HL-60/S4 (cell line): ENCODE measurements around the gene MXRA5.
"Not testable (repeated sequence)": the region's sequence is repeated elsewhere in the genome, so short reads cannot be mapped to it uniquely, and the experiment has no call there.

ENCODE experiments used
- in situ Hi-C: fragments of 300-500 bp; cut with MboI; formaldehyde crosslinking; loops from 2 replicates; pipeline ENCODE4 v1.14.3; 2022; ENCODE audit warnings: low sequenced_read_pairs

MXRA5 gene

DNA sequence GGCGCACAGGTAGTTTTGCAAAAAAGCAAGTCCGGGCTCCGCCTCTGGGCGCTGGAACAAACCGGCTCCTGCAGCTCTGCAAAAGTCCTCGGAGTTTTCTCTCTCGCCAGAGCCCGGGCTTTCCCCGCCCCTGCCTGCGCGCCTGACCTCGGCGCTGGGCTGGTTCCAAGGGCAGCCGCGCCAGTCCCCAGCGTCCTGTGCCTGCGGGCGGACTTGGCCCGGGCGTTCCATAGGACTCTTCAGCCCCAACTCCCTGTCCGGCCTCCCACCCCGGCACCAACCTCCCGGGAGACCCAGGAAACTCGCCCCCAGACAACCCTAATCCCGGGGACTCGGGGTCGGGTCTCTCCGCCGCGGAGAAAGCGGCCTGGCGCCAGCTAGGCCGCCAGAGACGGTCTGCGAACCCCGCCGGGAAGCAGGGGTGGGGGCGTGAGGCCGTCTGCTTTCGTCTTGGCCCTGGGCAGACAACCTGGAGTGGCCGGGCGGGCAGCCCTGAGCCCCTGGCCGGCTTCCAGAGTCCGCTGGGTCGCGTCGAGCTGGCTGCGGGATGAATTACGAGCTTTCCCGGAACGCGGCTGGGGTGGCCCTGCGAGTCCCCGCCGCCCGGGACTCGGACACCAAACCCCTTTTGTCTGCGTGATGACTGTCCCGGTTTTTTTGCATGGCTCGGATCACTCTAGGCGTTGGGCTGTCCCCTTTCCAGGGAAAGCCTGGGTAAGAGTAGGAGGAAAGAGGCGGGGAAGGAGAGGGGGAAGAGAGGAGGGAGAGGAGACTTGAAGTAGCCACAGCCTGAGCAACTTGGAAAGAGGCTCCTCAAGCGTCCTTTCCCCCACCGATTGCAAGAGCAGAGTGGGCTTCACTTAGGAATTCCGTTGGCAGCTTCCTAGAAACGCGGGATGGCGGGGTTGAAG is 916 bp downstream of the MXRA5 start:
- in situ Hi-C loops = no loop called here

DNA sequence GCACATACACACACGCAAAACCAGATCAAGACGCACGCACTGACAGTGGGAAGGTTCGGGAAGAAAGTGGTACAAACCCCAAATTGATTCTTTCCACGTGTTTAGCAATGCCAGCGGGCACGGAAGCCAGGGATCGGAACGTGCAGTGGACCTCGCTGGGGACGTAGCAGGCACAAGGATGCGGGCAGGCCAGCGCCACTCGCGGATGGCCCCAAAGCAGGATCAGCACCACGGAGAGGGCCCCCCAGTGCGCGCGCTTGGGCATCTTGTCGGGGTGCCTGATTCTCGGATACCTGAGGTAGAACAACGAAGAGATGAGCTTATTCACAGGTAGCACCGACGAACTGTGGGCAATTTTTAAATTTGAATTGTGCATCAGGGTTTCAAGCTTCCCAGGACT is 2.9 kb downstream of the MXRA5 start:
- in situ Hi-C loops = not testable (repeated sequence)

DNA sequence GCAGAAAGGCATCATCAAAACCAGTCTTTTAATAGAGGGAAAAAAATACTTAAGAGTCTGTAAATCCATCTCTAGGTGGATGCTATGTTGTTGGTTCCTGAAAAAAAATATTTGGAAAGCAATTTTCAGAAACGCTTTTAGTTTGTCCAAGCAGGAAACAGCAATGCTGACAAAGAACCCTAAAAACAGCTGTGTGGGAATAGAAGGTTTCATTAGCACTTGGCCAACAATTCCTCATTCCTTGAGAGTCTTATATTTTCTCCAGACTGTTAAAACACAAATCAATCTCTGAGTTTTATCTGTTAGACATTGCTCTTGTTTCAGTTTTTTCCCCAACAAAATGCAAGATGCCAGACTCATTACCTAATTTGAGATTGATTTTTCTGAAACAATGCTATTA is 6.4 kb downstream of the MXRA5 start:
- in situ Hi-C loops = no loop called here

DNA sequence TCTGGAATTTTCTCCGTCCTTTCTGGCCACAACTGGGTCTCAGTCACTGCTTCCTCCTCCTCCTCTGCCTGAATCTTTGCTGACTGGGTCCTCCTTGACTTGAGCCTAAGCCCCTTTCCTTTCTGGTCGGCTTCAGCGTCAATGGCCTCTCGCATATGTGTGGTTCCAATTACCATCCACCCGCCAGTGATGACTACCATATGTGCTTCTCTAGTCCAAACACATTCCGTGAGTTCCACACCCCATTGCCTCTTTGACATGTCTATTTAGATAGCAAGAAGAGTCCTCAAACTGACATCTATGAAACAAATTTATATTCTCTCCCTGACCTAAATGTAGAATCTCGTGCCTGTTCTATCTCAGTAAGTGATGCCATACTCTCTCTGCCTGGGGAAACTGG is 19.8 kb downstream of the MXRA5 start:
- in situ Hi-C loops = no loop called here

DNA sequence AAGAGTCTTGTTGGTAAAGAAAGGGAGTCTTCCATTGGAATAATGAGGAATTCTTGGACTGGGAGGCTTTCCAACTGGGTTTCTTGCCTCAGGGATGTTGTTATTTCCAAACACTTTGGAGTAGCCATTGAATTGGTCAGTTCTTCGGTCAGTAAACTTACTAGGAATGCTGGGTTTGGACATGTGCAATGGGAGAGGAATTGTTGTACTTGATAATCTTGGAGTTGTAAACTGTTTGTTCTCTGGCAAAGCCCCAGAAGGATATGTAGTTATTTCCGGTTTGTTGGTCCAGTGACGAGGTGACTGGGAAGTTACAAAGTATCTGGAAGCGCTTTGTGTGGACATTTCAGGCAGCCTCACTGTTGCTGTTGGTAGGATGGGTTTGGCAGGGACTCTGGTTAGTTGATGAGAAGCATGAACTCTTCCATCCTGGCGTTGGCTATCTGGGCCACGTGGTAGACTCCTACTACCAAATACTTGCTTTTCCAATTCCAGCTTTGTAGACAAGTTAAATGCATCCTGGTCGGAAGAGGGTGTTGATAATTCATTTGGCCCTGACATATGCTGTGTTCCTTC is 25.9 kb downstream of the MXRA5 start:
- in situ Hi-C loops = no loop called here

DNA sequence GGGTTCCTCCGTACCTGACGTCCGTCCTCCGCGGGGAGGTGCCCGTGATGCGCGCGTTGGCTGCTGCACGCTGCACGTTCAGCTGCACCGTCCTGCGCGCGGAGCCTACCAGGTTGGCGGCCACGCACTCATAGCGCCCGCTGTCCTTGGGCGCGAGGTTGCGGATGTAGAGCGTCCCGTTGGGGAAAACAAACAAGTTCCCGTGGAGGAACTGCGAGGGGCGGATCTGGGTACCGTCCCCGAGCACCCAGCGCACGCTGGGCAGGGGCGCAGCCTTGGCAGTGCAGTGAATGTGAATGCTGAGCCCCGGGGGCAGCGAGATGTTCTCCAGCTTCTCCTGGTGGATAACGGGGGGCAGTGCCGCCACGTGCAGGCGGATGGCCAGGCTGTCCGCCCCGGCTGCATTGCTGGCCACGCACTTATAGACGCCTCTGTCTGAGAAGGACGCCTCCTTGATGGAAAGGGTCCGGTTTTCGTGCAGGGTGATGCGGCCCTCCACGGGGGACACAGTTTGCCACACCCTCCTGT is 29.2 kb downstream of the MXRA5 start:
- in situ Hi-C loops = no loop called here

DNA sequence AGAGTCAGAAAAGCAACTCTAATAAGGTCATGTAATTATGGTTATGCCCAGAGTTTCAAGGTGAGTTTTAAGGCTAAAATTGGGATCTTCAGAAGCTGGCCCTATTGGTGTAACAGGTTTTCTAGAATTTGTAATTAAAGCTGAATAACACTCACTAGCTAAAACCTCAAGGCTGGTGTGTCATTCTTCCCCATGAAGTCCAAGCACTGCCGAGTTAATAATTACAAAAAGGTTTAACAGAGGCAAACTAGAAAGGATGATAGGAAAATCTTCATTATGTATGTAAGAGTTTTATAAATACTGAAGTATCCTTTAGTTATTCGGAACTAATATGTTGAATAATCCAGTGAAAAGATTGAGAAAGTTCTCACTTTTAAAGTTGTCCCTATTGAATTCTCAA is 34.3 kb downstream of the MXRA5 start:
- in situ Hi-C loops = no loop called here

DNA sequence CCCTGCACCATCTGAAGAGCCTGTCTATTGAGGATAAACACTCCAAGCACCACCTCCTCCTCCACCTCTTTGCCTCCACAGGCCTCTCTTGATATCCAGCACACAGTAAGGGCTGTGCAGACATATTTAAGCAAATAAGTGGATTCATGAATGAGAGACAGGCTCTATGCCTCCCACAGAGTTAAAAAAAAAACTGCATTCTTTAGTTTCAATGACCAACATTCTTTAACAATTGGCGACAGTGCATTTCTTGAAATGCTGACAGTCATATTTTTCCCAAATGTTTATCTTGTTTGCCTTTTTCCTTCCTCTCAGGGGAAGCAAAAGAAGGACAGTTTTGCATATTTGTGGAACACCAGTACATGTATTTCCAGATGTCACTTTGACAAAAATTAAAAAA is 38.6 kb downstream of the MXRA5 start:
- in situ Hi-C loops = no loop called here

DNA sequence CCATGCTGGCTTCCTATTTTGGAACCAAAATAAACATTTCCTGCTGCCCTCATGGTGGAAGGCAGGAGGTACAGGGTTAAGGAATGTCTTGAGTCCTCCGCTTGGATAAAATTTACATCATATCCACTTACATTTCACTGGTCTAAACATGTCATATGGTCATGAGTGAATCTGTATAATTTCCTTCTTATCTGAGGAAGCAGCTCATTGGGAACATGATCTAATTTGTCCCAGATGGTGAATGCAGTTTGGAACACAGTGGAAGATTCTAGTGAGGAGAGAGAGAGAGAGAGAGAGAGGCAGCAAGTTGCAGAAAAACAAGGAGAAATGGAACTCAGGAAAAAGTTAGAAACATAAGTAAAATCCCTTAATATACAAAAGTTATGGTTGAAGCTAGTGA is 46.8 kb downstream of the MXRA5 start:
- in situ Hi-C loops = no loop called here

DNA sequence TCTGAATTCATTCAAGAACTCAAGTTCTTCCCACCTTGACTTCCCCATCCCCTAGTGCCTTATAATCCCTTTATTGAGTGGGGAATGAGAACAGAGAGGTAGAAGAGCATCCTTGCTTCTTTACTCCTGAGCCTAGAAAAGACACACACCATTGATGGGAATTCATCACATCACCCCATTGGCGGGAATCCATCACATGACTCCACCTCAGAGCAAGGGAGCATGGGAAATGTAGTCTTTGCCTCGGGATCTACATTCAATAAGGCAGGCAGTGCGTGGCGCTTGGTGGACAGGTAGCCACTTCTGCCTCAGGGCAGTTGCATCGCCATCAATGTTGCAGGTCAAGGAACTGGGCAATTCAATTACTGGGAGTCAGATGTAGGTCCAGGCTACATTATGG is 50.7 kb downstream of the MXRA5 start:
- in situ Hi-C loops = no loop called here

DNA sequence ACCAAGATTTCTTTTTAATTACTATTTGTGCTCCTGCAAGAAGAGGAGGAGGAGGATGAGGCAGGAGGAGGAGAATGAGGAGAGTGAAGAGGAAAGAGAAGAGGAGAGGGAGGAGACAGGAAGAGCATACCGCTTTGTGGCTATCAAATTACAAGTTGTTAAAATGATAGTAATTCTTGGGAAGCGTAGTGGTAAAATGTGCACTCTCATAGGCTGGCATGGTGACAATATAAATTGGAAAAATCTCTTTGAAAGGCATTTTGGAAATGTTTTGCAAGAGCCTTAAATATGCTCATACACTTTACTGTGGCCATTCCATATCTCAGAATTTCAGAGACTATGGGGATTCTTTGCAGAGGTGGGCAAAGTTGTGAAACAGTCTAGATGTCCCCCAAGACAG is 53.2 kb downstream of the MXRA5 start:
- in situ Hi-C loops = no loop called here

DNA sequence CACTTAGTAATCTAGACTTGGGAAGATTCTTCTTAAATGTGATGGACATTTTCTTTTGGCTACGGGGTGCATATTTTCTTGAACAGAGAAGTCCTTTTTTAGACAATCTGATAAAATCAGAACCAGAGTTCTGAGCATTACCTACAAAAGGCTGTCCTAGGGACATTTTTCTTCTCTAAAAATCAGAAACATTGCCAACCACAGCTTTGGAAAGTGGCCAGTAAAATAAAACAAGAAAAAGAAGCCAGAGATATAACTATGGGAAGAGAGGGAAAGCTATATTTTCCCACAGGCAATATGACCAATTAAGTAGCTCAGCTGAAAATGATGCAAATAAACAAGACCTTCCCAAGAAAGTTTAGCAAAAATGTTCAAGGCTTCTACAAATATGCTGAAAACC is 55.9 kb downstream of the MXRA5 start:
- in situ Hi-C loops = no loop called here

DNA sequence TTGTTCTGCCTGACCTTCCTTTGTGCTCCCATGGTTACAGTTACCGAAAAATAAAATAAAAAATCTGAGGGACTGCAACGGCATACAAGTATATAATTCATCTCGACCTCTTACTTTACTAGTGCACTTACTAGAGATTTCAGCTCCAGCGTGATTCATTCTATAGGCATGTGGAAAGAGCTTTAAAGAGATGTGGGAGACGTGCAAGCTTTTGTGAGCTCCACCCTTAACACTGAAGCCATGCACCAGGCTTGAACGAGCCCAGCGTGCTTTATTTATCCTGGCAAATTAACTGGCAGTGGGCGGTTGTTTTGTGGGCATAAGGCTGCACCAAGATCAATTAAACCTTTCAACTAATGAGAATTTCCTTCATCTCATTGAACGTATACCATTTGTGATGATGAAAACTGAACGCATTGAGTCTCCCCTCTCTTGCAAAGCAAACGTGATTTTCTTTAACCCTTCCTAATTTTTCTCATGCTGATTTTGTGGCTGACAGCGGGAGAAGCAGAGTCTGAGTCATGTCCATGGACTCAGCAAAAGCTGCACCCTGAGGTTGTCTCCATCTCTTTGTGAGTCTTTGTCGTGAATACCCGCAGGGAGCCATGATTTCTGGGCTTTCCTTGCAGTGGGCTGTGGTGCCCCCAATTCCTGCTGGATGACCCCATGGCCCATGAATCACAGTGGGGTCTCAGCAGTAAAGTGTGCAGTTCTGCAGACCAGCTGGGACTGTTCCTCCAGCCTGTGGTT is 60.1 kb downstream of the MXRA5 start:
- in situ Hi-C loops = no loop called here

DNA sequence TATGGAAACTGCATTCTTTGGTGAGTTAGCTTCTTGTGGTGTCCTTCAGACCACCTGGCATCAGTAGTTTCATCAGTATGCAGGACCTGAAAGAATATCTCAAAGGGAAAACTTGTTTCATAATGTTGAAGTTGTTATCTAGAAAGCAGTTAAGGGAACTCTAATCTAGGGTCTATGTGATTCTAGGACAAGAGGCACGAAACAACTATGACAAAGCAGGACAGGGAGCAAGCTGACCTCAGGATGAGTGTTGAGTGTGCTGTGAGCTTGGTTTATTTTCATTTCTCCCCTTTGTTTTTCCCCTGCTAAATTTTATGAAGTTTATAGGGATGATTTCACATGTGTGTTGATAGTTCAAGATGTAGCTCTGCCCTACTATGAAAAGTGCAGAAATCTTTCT is 65.7 kb downstream of the MXRA5 start:
- in situ Hi-C loops = no loop called here

DNA sequence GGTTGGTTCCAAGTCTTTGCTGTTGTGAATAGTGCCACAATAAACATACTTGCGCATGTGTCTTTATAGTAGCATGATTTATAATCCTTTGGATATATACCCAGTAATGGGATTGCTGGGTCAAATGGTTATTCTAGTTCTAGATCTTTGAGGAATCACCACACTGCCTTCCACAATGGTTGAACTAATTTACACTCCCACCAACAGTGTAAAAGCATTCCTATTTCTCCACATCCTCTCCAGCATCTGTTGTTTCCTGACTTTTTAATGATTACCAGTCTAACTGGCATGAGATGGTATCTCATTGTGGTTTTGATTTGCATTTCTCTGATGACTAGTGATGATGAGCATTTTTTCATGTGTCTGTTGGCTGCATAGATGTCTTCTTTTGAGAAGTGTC is 72.8 kb downstream of the MXRA5 start:
- in situ Hi-C loops = not testable (repeated sequence)

DNA sequence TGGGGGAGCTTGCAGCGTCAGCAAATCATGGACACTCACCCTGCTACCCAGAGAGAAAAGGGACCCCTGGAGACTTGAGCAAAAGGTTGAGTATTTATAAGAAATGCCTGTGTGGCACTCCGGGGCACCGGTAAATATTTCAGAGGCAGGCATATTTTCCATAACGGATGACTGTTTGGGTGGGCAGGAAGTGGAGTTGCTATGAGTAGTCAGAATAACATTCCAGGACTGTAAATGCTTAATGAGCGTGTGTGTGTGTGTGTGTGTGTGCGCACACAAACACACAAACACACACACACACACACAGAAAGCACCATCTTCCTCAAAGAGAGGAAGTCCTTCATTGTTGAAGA is 74.6 kb downstream of the MXRA5 start:
- in situ Hi-C loops = no loop called here

DNA sequence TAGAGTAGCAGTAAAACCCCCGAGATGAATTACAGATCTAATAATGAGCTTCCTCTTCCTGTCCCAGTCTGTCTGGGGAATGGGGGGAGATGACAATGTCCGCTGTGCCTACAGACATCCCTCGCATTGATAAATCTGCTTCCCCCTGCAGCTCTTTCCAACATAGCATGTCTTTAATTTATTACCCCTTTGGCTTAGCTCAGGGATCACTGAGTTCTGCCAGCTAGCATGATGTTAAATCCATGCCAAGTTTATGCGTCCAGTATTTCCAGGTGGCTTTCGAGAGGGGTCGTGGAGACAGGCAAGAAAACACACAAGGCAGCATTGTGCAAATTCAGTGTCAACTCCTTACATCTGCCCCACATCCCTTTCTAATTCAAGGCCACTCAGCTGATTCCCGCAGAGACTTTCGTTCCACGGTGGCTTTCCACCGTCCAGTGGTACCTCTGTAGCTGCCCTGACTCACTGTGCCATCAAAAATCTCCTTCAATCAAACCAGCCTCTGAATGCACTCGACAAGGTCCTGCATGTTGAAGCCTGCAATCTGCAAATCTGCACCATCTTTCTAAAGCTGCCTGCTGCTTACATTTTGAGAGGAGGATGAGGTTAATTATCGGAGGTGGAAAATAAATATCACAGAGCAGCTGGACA is 75.1 kb downstream of the MXRA5 start:
- in situ Hi-C loops = no loop called here

DNA sequence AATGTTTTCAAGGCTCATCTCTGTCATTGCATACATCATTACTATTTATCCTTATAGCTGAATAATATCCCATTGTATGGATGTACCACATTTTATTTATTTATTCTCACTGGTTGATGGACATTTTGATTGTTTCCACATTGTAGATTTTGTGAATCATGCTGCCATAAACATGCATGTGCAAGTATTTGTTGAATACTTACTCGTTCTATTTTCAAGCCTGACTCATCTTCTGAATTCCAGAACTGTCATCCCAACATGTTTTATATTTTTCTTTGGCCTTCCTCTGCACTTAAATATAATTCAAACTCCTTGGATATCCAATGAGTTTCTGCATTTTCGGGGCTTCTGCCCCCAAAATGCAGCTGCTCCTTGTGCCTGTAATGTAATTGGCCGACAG is 77.6 kb downstream of the MXRA5 start:
- in situ Hi-C loops = no loop called here

DNA sequence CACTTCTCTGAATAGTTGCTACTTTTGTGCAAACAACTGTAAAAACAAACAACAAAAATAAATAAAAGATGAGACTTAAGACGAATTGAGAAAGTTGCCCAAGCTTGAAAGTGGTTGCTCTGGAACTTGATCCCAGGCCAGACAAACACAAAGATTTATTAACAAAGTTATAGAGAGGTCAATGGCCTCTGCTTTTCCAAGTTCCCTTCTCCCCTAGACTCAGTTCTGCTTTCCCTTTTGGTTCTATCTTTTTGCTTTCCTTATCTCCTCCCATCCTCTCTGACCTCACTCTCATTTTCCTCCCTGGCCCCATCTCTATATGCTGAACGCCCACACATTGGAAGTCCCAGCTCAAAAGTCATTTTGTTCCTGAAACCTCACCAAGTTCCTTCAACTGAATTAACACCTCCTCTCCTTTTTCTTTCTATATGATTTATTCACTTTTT is 82.7 kb downstream of the MXRA5 start:
- in situ Hi-C loops = no loop called here

DNA sequence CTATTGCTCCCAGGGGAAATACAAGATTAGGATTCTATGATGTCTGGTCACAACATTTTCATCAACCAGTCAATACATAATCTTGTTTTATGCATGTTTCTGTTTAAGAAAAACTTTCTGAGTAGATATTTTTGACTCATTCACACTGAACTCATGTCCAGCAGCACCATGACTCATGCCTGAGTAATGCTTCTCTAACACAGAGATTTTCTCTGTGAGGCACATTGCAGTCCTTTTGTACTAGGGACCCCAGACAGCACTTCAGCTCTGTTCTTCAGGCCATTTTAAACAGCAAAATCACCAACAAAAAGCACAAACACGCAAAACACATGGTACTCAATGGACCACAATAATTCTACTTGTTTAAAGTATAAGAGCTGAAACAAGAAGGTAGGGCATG is 83.6 kb downstream of the MXRA5 start:
- in situ Hi-C loops = no loop called here
